Karpas-422 (cell line): ENCODE results near the gene ERMARD. TPM values are rescaled to one million over a fixed set of nuclear protein-coding genes. Genes with fewer than 3 reads are reported as not detected.

Experiments
- DNase-seq: peaks from one replicate; pipeline ENCODE4 v3.0.0-alpha.2; 2015
- H2AFZ ChIP-seq: fragments of 200-600 bp; sonication (generic); 2 replicates; pipeline ENCODE4 v1.6.1; 2014; ENCODE audit warnings: antibody characterized with exemption, low read length, mixed read lengths
- H3K27ac ChIP-seq: fragments of 200-600 bp; sonication (generic); 2 replicates; pipeline ENCODE4 v1.5.1; 2014; ENCODE audit warnings: mild to moderate bottlenecking, low read length, moderate library complexity
- H3K27me3 ChIP-seq: fragments of 200-600 bp; sonication (generic); 2 replicates; pipeline ENCODE4 v1.6.1; 2014; ENCODE audit warnings: low read length, mixed read lengths
- H3K36me3 ChIP-seq: fragments of 200-600 bp; sonication (generic); 2 replicates; pipeline ENCODE4 v1.6.1; 2014; ENCODE audit warnings: low read length, mixed read lengths; ENCODE audit not compliant: insufficient read depth
- H3K4me1 ChIP-seq: fragments of 200-600 bp; sonication (generic); 2 replicates; pipeline ENCODE4 v1.6.1; 2014; ENCODE audit warnings: mild to moderate bottlenecking, low read length, mixed read lengths
- H3K4me2 ChIP-seq: fragments of 200-600 bp; sonication (generic); 2 replicates; pipeline ENCODE4 v1.6.1; 2014; ENCODE audit warnings: low read length, low read depth, mild to moderate bottlenecking; ENCODE audit not compliant: poor library complexity, severe bottlenecking
- H3K4me3 ChIP-seq: fragments of 200-600 bp; sonication (generic); 2 replicates; pipeline ENCODE4 v1.5.1; 2014; ENCODE audit warnings: mild to moderate bottlenecking, antibody characterized with exemption, low read length, mixed read lengths
- H3K79me2 ChIP-seq: fragments of 200-600 bp; sonication (generic); 2 replicates; pipeline ENCODE4 v1.6.1; 2014; ENCODE audit warnings: mild to moderate bottlenecking, low read length, mixed read lengths
- H3K9ac ChIP-seq: fragments of 200-600 bp; sonication (generic); 2 replicates; pipeline ENCODE4 v1.6.0; 2014; ENCODE audit warnings: low read length
- H3K9me2 ChIP-seq: fragments of 200-600 bp; sonication (generic), shearing (Covaris generic); replicated peaks from 2 replicates; pipeline ENCODE4 v1.6.0; 2014; ENCODE audit warnings: mild to moderate bottlenecking, low read length, moderate library complexity; ENCODE audit not compliant: insufficient read depth
- H3K9me3 ChIP-seq: fragments of 300-700, 200-600 bp; sonication (generic); 2 replicates; pipeline ENCODE4 v1.6.1; 2014; ENCODE audit warnings: low read length, mixed read lengths
- H4K20me1 ChIP-seq: fragments of 200-600 bp; sonication (generic); 2 replicates; pipeline ENCODE4 v1.6.1; 2014; ENCODE audit warnings: mild to moderate bottlenecking, antibody characterized with exemption, low read length, low read depth; ENCODE audit not compliant: insufficient read depth
- total RNA-seq: library from RNA; depleted of rRNA; stranded (reverse); fragments of >200 nt; shearing (Covaris generic); gene quantifications from 2 replicates; pipeline ENCODE4 v1.2.3, GENCODE V29; 2014; ENCODE audit warnings: low replicate concordance

Gene ERMARD
- total RNA-seq, 1 experiment from 2014 or later: 38.5 TPM

DNA sequence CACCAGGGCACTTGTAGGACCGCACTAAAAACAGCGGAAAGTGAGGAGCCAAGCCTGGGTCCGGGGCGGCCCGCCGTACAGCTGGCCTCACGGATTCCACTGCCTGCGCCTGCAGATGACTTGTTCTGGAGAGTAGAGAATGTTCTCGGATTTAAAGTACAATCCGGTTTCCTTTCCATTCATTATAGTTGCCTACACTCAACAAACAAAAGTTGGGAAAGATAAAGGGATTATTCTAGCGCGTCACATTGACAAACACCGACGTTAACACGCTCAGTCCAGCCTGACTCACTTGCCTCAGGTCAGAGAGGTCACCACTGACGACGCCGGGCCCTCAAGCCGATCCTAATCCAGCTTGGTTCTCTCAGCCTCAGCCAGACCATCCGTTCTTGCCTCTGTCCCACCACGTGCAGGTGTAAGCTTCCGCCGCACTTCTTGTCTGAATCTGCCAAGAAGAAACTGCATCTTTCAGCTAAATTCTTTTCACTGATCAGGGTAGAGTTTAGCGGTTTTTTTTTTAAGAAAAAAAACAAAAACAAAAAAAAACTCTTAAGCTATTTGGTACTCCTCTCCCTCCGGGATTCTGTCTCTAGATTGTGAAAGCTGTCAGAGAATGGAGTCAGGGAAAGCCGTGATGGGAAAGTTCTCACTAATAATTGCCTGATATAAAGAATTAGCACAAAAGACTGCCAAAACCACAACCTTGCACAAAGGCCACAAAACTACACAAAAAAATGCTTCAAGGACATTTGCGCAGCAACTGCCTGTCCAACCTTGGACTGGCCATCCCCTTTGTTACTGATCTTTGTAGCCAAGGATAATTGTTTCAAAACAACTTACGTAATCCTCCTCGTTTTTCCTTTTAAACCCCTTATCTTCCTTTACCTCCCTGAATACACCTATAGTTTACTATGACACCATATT lies 26.0 kb upstream of the ERMARD start:
- Histone ChIP-seq H3K4me3 (peak overlapping the region; percentile 64), H3K9me2 (no peaks in the 10 kb centered on the region), H4K20me1 (peaks cover 6% of the 10 kb centered on the region; the same call in 1 of the 2 replicates), H3K79me2 (peaks cover 31% of the 10 kb centered on the region), H2AFZ (peak overlapping the region; percentile 92), H3K4me1 (peaks cover 32% of the 10 kb centered on the region), H3K9ac (peak overlapping the region; percentile 72), H3K36me3 (peaks cover 4% of the 10 kb centered on the region), H3K27ac (no peak overlapping the region), H3K4me2 (peak overlapping the region; percentile 72), H3K27me3 (no peaks in the 10 kb centered on the region), H3K9me3 (no peaks in the 10 kb centered on the region)
- no peak for DNase-seq

GRCh38 chr6:169726049-169726400 lies 25.4 kb upstream of the ERMARD start:
- Histone ChIP-seq H2AFZ (no peak overlapping the region), H3K27me3 (no peaks in the 10 kb centered on the region), H3K27ac (no peak overlapping the region), H3K4me3 (no peak overlapping the region), H3K4me2 (no peak overlapping the region), H3K36me3 (no peaks in the 10 kb centered on the region; the same call in 1 of the 2 replicates), H3K9me2 (no peaks in the 10 kb centered on the region), H4K20me1 (peaks cover 6% of the 10 kb centered on the region; the same call in 1 of the 2 replicates), H3K9me3 (no peaks in the 10 kb centered on the region), H3K9ac (no peak overlapping the region), H3K4me1 (peaks cover 26% of the 10 kb centered on the region), H3K79me2 (peaks cover 24% of the 10 kb centered on the region)
- DNase-seq: no peak

GRCh38 chr6:169726963-169727362 lies 24.5 kb upstream of the ERMARD start:
- Histone ChIP-seq H3K79me2 (peaks cover 15% of the 10 kb centered on the region), H3K9me3 (no peaks in the 10 kb centered on the region)

DNA sequence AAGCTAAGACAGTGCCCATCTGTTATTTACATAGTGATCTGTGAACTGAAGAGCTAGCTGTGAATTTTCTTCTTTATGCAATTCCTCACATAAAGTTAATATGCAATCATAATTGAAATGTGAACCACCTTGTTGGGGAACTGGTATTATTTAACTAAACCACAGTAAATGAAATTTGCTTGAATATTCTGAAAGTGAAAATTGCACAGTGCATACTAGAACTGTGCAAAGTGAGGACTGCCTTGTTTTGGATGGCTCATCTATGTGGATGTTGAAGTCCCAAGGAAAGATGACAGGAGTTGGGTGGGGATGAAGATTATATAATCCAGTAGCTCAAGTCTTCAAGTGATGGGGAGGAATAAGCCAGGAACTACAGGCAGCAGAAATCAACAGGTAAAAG lies 21.5 kb upstream of the ERMARD start:
- Histone ChIP-seq H4K20me1 (no peaks in the 10 kb centered on the region), H3K4me2 (no peak overlapping the region), H3K9ac (no peak overlapping the region), H3K9me3 (no peaks in the 10 kb centered on the region), H3K27ac (no peak overlapping the region), H3K4me1 (peaks cover 6% of the 10 kb centered on the region), H2AFZ (no peak overlapping the region), H3K4me3 (no peak overlapping the region), H3K9me2 (no peaks in the 10 kb centered on the region), H3K36me3 (no peaks in the 10 kb centered on the region), H3K79me2 (no peaks in the 10 kb centered on the region), H3K27me3 (no peaks in the 10 kb centered on the region)
- DNase-seq: no peak

More at GRCh38 chr6:169726963-169727362, 24.5 kb upstream of the ERMARD start:
- no peaks in the 10 kb centered on the region for H3K27me3 ChIP-seq
- no peak overlapping the region for H3K4me2 ChIP-seq
- peaks cover 16% of the 10 kb centered on the region for H3K4me1 ChIP-seq
- H3K36me3 ChIP-seq: no peaks in the 10 kb centered on the region
- H3K27ac ChIP-seq: no peak overlapping the region
- no peaks in the 10 kb centered on the region for H3K9me2 ChIP-seq
- H2AFZ ChIP-seq: no peak overlapping the region
- DNase-seq: no peak
- no peak overlapping the region for H3K9ac ChIP-seq
- H3K4me3 ChIP-seq: no peak overlapping the region
- H4K20me1 ChIP-seq: peaks cover 6% of the 10 kb centered on the region; the same call in 1 of the 2 replicates

DNA sequence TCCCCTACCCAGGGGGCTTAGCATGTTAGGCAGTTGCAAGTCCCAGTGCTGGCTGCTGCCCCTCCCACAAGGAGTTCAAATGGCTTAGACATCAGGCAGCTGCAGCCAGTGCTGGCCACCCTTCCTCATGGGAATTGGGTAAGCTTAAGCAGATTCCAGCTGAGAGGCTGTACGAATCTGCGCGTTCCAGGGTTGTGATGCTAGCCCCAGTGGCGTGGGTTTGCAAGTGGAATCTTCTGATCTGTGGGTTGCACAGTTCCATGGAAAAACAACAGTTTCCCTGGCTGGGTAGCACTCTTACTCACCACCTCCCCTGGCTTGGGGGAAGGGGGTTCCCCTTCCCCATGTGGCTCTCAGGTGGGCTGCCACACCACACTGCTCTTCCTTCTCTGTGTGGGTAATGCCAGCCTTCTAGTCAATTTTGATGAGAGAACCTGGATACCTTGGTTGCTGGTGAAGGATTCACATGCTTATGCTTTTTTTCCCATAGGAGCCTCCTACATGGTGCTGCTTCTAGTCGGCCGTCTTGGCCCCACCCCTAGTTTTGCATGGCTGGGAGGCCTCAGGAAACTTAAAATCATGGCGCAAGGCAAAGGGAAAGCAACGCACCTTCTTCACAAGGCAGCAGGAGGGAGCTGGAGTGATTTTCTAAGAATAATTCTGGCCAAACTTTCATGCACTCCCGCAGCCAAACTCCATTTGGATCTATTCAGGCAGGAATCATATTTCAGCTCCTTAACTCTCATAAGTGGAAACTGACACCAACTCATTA lies 13.0 kb upstream of the ERMARD start:
- no peak overlapping the region for H3K4me3 ChIP-seq
- H4K20me1 ChIP-seq: no peaks in the 10 kb centered on the region
- no peaks in the 10 kb centered on the region for H3K27me3 ChIP-seq
- no peak overlapping the region for H3K9ac ChIP-seq
- no peaks in the 10 kb centered on the region for H3K9me3 ChIP-seq
- no peaks in the 10 kb centered on the region for H3K4me1 ChIP-seq
- H3K4me2 ChIP-seq: no peak overlapping the region
- H2AFZ ChIP-seq: no peak overlapping the region
- no peaks in the 10 kb centered on the region for H3K79me2 ChIP-seq
- no peaks in the 10 kb centered on the region for H3K9me2 ChIP-seq
- no peaks in the 10 kb centered on the region for H3K36me3 ChIP-seq
- no peak for DNase-seq
- H3K27ac ChIP-seq: no peak overlapping the region

- H3K9ac ChIP-seq: no peak overlapping the region
- DNase-seq: no peak
- no peaks in the 10 kb centered on the region for H3K4me1 ChIP-seq
- H3K36me3 ChIP-seq: no peaks in the 10 kb centered on the region
- no peaks in the 10 kb centered on the region for H3K27me3 ChIP-seq
- H3K4me2 ChIP-seq: no peak overlapping the region
- no peaks in the 10 kb centered on the region for H4K20me1 ChIP-seq
- no peaks in the 10 kb centered on the region for H3K9me2 ChIP-seq
- no peak overlapping the region for H3K4me3 ChIP-seq
- no peak overlapping the region for H3K27ac ChIP-seq
- no peaks in the 10 kb centered on the region for H3K79me2 ChIP-seq
- H3K9me3 ChIP-seq: no peaks in the 10 kb centered on the region
- H2AFZ ChIP-seq: no peak overlapping the region
Observed at GRCh38 chr6:169738976-169739529, 12.4 kb upstream of the ERMARD start.

GRCh38 chr6:169741344-169741743 lies 10.1 kb upstream of the ERMARD start:
- no peaks in the 10 kb centered on the region for H3K79me2 ChIP-seq
- no peaks in the 10 kb centered on the region for H3K36me3 ChIP-seq
- H4K20me1 ChIP-seq: no peaks in the 10 kb centered on the region
- H3K4me2 ChIP-seq: no peak overlapping the region
- H3K4me3 ChIP-seq: no peak overlapping the region
- no peaks in the 10 kb centered on the region for H3K27me3 ChIP-seq
- no peak overlapping the region for H2AFZ ChIP-seq
- H3K9ac ChIP-seq: no peak overlapping the region
- no peaks in the 10 kb centered on the region for H3K9me3 ChIP-seq
- H3K4me1 ChIP-seq: no peaks in the 10 kb centered on the region
- DNase-seq: no peak
- H3K27ac ChIP-seq: no peak overlapping the region
- no peaks in the 10 kb centered on the region for H3K9me2 ChIP-seq

DNA sequence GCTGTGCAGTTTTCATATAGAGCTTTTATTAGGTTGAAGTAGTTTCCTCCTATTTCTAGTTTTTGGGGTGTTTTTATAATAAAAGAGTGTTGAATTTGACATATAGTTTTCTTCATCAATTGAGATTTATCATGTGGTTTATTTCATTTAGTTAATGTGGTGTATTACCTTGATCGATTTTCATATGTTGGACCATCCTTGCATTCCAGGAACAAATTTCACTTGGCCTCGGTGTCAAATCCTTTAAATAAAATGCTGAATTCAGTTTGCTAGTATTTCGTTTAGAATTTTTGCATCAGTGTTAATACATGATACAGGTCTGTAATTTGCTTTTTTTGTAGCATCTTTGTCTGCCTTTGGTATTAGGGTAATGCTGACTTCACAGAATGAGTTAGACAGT lies 6.0 kb upstream of the ERMARD start:
- Histone ChIP-seq H3K9me2 (no peaks in the 10 kb centered on the region), H3K79me2 (peaks cover 3% of the 10 kb centered on the region; the same call in 1 of the 2 replicates), H3K4me1 (peaks cover 7% of the 10 kb centered on the region), H4K20me1 (no peaks in the 10 kb centered on the region; the same call in 1 of the 2 replicates), H3K36me3 (no peaks in the 10 kb centered on the region; the same call in 1 of the 2 replicates), H3K4me2 (no peak overlapping the region), H3K9me3 (no peaks in the 10 kb centered on the region), H3K9ac (no peak overlapping the region), H3K27me3 (no peaks in the 10 kb centered on the region), H3K27ac (no peak overlapping the region), H2AFZ (no peak overlapping the region), H3K4me3 (no peak overlapping the region)
- DNase-seq: no peak
